HG02943 (cell line): ENCODE measurements around the gene BAIAP2.
"Not testable (repeated sequence)": the region's sequence is repeated elsewhere in the genome, so short reads cannot be mapped to it uniquely, and the experiment has no call there.

Source experiments
- ATAC-seq: cut with Tn5 transposase; IDR thresholded peaks from one replicate; pipeline ENCODE4 v1.9.1; 2021; ENCODE audit warnings: mild to moderate bottlenecking, low read depth, moderate library complexity; ENCODE audit not compliant: unreplicated experiment

The BAIAP2 gene

DNA sequence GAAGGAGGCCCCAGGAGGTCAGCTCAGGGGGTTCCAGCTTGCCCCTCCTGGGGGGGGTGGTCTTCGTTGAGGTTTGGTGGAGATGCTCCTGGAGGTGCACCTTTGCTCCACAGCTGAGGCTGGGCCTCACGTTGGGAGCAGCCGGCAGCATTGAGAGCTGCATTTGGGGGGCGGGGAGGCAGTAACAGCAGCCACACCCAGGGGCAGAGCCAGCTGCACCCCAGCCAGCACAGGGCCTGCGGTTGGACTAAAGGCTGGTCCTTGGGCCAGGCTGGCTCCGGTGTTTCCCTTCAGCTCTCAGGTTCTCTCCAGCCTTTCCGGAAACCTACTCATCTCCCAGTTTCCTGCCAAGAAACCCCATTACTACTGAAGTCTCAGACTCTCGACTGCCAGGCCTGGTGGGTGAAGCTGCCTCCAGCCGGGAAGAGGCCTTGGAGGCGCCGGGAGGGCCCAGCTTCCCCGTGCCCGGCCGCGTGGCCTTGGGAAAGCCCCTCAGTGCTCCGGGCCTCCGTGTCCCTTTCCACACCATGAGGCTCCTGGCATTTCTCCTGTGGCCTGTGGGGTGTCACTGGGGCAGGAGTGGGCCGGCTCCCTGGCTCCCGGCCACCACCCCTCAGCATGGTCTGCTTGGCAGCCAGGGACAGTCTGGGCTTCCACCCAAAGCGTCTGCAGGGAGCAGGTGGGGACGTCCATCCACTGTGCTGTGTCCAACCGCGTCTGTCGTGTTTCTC, 14.0 kb upstream of the BAIAP2 start:
- ATAC-seq, result no peak

DNA sequence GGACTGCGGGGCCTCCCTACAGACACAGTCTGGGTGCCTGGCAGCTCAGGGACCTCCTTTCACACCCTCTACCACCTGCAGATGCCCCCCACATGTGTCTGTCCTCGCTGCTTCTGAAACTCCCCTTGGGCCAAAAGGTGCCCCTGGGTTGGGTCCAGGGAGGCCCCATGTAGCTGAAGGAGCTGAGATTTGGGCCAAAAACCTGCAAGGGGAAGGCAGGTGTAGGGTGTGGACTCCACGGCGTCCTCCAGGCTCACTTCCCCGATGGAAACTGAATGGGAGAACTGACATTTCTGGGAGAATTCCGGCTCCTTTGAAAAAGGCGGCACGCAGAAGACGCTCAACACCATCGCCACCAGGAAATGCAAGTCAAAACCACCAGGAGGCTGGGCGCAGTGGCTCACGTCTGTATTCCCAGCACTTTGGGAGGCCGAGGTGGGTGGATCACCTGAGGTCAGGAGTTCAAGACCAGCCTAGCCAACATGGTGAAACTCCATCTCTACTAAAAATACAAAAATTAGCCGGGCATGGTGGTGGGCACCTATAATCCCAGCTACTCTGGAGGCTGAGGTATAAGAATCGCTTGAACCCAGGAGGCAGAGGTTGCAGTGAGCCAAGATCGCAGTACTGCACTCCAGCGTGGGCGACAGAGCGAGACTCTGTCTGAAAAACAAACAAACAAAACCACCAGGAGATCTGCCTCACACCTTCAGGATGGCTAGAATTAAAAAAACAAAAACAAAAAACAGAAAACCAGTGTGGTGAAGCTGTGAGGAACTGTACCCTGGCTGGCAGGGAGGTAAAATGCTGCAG, 13.2 kb upstream of the BAIAP2 start:
- ATAC-seq, result no peak

DNA sequence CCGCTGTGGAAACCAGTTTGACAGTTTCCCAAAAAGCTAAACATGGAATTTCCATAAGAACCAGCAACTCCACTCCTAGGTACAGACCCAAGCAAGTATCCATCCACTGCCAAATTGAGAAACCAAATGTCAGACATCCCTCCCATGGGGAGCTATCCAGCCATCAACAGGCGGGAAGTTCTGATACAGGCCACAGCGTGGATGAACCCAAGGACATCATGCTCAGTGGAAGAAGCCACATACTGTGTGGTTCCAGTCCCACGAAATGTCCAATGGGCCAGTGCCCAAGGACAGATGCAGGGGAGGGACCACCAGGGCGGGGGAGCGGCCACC, 12.6 kb upstream of the BAIAP2 start:
- no peak for ATAC-seq

DNA sequence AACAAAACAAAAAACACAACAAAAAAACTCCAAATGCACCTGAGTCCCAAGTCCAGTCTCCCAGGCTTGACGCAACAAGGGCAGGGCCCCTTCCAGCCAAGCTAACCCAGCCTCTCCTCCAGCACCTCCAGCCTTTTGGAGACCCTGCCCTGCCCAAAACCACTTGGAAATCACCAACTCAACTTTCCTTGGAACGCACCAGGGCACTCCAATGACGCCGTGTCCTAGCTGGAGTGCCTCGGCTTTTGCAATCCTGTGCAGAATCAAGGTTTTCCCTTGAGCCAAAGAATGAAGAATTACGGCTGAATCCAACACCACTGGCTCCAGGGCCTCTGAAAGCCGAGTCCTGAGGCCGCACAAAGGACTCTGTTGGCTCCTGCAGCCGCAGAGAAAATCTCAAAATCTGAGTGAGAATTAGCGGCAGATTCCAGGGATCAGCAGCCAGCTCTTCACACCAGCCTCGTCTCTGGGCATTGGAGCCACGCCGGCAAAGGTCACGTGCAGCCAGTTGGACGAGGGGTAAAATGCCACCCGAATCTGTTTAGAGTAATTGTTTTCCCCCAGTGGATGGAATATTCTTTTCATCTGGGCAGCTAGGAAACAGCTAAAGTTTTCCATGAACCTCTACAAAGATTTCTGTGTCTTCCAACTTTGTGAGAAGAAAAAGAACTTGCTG, 9.7 kb upstream of the BAIAP2 start:
- ATAC-seq, result no peak

DNA sequence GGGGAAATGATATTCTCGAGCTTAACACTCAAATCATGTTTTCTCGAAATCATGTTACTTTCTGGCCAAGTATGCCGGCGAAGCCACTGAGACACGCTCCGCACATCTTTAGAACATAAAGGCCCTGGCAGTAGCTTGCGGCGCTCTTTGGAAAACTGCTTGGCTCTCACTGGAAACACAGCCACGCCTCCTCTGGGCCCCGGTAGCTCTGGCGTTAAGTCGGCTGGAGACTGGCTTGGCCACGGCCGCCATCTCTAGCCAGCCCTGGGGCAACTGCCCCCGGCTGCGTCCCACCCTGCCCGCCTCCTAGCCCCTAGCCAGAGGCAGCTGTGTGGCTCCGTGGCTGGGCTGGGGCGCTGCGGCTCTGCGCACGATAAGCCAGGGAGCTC, 9.2 kb upstream of the BAIAP2 start:
- no peak for ATAC-seq

DNA sequence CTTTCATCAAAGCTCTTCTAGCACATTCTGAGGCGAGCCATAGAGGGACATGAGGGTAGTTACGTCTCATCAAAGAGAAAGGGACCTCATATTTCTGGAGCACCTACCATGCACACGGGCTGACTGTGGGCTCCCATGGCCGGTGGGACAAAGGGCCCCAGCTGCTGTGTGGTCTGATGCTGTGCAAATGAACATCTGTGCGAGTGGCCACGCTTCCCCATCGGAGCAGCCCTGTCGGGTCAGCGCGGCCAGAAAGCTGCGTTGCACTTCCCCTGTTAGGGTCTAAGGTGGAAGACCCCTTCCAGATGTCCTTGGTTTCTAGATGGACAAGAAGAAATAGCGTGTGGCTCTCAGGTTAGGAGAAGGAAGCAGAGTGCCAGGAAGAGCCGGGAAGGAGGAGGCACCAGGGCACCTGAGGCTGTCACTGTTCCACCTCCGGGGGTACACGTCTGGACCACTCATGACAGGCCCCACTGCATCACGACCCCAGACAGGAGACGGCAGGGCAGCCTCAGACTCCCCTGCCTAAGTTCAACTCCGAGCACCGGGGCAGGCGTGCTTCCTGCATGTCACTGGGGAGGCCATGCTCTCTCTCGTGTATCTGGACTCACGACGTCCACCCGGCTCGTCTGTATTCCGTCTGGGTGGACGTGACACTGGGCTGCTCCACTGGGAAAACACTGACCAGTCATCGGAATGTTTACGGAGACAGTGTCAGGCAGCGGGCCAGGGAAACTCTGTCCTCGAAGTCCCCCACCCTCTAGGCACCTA, 8.5 kb upstream of the BAIAP2 start:
- ATAC-seq, result no peak

DNA sequence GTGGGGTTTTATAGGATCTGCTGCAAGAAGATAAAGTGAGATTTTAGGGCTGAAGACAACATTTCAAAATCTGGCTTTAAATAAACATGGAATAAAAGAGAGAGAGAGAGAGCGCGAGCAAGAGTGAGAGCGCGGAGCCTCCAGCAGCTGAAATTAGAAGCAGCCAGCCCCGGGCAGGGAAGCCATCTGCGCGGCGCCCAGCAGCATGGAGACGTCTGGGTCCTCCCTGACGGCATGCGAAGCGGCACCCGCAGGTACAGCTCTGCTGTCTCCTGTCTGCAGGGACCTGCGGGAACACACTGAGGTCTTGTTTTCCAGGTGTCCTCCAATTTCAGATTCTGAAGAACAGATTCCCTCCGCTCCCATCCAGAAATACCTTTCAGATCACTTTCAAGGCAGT, 7.9 kb upstream of the BAIAP2 start:
- ATAC-seq, result no peak

DNA sequence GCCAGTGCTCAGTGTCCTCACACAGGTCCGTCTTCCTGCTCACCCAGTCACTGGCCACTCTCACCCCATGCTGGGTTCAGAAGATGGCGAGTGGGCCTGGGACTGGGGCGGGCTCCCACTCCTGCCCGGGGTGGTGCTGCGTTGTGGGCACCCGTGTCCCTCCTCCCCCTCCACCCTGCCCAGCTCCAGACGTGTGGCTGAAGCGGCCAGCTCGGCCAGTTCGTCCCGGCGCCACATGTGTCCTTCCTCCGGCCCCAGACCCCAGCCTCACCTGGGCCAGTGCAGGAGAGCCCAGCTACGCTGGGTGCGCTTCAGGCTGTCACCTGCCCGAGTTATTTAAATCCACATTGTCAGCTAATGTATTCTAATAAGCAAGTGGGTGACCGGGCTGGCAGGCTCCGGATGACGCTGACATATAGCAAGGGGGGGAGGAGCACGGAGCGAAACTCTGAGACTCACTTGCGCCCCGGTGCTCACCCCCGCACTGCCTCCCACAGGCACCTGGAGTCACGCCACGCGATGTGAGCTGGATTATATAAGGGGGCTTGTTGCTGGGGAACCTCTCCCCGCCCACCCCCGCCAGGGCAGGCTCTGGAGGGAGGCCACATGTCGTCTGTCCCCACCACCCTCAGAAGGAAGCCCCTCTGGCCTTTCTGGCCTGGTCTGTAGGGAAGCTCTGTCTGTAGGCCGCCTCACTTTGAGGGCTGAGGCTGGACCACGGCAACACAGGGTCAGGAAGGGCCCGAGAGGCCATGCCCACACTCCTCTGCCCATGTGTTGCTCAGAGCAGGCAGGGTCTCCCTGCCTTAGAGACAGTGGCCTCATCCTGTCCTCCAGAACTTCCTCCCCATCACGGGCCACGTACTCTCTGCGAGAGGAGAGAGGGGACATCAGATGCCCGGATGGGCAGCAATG, 7.1 kb upstream of the BAIAP2 start:
- no peak for ATAC-seq

DNA sequence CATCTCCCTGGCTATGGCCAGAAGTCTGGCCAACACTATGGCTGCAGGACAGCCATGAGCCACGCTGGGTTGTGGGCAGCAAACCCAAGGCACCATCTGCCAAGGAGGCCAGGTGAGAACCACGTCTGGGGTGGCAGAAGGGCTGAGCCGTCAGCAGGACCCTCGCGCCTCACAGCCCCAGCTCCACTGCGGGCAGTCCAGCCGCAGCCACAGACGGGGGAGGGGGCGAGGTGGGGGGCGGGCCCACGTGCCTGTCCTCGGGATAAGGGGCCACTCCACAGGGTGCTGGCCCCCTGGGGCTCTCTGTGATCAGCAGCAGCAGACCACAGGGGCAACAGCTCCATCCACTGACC, 6.5 kb upstream of the BAIAP2 start:
- ATAC-seq, result no peak

DNA sequence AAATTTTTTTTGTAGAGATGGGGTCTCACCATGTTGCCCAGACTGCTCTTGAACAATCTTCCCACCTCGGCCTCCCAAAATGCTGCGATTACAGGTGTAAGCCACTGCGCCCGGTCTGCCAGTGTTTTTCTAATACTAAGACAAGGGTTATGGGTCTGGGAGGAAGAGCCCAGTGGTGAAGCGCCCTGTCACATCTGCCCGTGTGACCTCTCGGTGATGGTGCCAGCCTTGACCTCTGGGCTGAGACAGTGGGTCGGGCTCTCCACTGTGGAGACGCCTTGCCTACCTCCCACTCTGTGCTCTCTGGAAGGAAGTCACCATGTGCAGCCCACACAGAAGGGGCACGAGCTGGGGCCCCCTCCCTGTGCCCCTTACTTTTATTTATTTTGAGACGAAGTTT, 5.1 kb upstream of the BAIAP2 start:
- no peak for ATAC-seq

DNA sequence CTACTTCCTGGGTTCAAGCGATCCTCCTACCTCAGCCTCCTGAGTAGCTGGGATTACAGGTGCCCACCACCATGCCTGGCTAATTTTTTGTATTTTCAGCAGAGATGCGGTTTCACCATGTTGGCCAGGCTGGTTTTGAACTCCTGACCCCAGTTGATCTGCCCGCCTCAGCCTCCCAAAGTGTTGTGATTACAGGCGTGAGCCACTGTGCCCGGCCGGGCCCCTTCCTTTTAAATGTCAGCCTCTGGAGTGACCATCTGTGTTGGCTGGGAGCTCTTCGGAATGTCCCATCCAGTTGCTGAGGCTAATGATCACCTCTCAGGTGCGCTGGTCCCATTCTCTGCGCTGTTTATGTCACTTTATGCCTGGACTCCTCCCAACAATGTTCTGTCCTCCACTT, 4.6 kb upstream of the BAIAP2 start:
- not testable (repeated sequence) for ATAC-seq

DNA sequence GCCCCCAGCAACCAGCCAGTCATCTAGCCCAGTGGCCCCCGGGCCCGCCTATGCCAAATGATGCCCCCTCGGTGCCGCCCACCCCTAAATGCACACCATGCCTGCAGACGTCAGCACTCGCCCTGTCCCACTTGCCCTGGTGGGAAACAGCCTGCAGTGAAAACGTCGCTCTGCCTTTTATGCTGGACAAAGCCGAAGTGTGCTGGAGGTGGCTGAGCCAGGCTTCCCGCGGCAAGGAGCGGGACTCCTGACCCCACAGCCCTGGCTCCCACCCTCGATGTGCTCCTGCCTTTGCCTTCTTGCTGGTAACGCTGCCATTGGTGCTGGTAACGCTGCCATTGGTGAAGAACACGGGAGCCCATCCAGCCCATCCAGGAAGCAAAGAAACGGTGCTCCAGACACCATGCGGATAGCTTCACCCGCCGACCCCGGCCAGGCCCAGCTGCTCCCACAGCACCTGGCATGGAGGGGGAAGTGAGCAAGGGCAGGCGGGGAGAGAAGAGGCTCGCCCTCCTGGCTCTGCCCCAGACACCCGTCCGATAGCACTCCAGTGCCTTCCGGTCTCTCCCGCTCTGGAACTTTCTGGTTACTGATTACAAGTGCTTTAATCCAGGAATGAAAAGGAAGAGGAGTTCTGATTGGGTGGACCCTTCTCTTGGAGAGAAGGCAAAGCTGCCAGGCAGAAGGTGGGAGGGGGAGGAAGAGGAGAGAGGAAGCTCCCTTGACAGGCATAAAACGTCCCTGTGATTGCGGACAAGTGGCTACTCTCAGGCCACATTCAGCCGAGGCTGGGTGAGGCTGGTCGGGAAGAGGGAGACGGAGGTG, 4.0 kb upstream of the BAIAP2 start:
- ATAC-seq, result no peak

DNA sequence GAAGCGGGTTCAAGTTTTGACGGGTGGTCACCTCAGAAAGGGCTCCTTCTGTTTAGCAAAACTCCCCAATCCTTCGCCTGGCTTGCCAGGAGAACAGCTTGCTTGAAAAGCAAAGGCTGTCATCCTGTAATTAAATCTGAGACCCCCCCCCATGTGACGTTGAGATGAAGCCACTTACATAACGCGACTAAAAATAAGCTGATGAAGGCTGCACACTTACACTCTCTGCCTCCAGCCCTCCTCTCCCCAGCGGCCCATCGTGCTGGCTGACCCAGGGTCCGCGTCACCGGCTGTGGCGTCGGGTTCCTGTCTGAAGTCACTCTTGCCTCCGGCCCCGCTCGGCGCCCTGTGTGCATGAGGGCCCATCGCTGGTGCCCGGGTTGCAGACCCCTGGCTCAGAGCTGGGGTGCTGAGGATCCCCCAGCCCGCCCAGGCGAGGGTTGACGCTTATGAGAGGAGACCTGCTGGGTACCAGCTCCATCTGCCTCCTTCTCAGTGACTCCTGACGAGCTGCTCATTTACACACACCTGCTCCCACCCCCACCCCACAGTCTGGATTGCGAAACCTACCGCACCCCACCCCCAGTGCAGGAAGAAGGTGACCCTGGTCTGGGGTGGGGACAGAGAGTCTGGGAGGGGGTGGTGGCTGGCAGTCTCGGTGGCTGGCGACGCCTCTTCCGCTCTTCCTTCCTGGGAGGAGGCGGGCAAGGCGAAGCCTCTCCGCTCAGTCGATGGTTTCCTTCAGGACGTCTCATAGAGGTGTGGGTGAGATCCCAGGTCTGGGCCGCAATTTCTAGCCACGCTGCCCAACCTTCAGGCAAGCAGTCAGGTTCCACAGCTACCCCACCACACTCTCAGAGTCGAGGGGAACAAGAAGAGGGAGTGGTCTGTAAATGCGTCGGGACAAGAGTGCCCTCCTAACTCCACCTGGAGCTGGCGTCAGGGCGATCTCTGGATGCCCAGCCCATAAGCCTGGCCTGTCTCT, 3.1 kb upstream of the BAIAP2 start:
- no peak for ATAC-seq

DNA sequence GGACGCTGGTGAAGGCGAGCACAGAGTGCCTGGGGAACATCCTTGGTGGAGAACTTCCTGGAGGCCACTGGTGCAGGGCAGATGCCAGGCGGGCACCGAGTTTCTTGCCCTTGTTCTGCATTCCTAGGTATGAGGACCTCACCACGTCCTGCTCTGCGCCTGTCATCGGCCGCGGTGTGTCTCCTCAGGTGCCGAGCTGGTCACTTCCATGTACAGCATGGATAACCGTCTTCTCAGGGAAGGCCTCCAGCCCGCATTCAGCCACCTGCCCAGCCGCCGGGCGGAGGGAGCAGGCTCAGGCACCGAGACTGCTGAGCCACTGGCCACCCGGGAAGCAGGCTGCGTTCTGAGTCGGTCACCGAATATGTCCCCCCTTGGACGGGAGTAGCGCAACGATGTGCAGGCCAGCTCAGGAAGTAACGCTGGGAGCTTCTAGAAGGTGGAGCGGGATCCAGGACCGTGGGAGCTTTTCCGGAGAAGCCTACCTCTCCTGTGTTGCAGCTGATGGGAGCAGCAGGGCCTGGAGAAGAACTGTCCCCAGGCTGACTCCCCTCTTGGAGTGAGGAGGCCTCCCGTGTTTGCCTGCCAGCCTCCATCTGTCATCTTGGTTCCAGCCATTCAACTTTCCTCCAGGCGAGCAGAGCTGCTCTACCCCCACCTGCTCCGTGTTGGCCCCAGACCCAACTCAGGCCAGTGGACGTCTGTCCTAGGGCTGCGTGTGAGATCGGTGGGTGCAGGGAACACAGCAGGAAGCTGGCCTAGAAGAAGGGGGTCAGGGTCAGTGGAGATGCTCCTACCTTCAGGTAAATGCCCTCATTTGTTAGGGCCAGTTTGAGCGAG, 2.1 kb upstream of the BAIAP2 start:
- no peak for ATAC-seq

DNA sequence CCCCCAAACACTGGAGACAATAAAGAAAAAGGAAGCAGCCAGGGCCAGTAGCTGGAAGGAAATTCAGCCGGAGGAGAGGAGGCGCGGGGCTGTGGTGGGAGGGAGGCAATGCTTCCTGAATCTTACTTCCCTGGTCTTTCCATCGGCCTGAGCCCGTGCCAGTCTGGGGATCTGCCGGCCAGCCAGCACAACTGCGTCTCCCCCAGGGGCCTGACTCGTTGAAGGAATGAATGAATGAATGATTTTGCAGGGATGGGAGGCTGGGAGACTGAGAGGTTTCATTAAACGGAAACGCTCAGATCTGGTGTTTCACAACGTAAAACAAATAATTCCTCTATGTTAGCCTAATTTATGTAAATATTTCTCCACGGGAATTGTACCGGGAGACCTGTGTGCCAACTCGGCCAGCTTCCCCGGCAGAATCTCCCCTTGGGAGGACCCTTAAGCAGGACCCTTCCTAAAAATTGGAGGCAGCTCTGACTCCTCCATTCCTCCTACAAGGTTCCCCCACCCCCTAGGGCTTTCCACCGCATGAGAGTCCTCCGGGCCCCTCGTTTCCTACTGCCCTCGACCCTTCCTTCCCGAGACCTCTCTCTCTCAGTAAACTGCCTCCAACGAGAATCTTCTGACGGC, 1.3 kb upstream of the BAIAP2 start:
- no peak for ATAC-seq

DNA sequence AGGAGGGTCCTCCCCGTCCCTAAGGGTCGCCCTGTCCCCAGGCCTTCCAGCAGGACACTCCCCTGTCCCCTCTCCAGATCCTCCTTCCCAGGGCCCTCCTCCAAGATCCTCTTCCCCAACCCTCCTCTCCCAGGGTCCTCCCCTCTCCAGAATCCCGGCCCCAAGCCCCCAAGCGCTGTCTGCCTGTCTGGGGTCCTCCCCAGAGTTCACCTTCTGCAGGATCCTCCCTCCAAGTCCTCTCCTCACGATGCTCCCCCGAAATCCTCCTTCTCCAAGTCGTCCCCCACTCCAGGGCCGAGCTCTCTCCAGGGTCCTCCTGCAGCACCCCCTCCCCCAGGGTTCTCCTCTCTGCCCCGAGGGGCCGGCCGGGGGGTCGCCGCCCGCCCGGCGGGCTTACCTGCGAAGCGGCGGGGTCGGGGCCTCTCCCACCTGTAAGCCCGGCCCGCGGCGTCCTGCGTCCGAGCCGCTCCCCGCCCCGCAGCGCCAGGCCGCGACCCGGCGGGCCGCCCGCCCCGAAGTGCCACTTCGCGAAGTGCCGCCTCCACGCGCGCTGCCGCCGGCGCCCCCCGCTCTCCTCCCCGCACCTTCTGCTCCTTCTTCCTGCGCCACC, 678 bp upstream of the BAIAP2 start:
- ATAC-seq, result no peak
